ENCODE data around the gene SENP1.

GRCh38 chr12:48044396-48044795 is 61.5 kb downstream of the SENP1 start:
- TF ChIP-seq CTCF (IDR thresholded peaks at IDR 0.05) (no peak), POLR2A (IDR thresholded peaks at IDR 0.05) (no peak)
